Measurements from ENCODE around the gene HPN. TPM values are rescaled to one million over a fixed set of nuclear protein-coding genes. Genes with fewer than 3 reads are reported as not detected.
"Not testable (repeated sequence)": the region's sequence is repeated elsewhere in the genome, so short reads cannot be mapped to it uniquely, and the experiment has no call there.

The HPN gene
- total and polyA plus RNA-seq, 2 experiments from 2014 or later: 150 to 241 TPM

- H3K4me3 ChIP-seq: no peak overlapping the region
- H3K27me3 ChIP-seq: peaks cover 8% of the 10 kb centered on the region
- H3K36me3 ChIP-seq (replicated peaks; ENCODE audit: insufficient read depth, low read depth): no peaks in the 10 kb centered on the region
- WGBS (ENCODE audit: low lambda C conversion rate, missing lambda C conversion rate): 90% methylated on average over 6 of the region's 6 CpGs
- no peaks in the 10 kb centered on the region for H3K79me2 ChIP-seq
- TF ChIP-seq EZH2phosphoT487 (IDR thresholded peaks at IDR 0.05; ENCODE audit: low read depth, severe bottlenecking, unreplicated experiment): no peak
- TF ChIP-seq CTCF (IDR thresholded peaks at IDR 0.05; ENCODE audit: poor library complexity): no peak
- TF ChIP-seq EZH2 (IDR thresholded peaks at IDR 0.05; ENCODE audit: borderline replicate concordance): no peak
- H3K9me3 ChIP-seq (ENCODE audit: low read depth): no peaks in the 10 kb centered on the region
- peaks cover 8% of the 10 kb centered on the region for H3K4me1 ChIP-seq (ENCODE audit: insufficient read depth)
- H2AFZ ChIP-seq: no peak overlapping the region
- no peak for DNase-seq (ENCODE audit: low spot score)
- H4K20me1 ChIP-seq (ENCODE audit: insufficient read depth, poor library complexity, severe bottlenecking): no peaks in the 10 kb centered on the region
- H3K9me2 ChIP-seq (replicated peaks; ENCODE audit: insufficient read depth): no peaks in the 10 kb centered on the region
- no peak overlapping the region for H3K27ac ChIP-seq
- H3K4me2 ChIP-seq: no peak overlapping the region
These were observed 15.1 kb upstream of the HPN start for GRCh38 chr19:35026418-35026817.

GRCh38 chr19:35027009-35027408 lies 14.5 kb upstream of the HPN start:
- Histone ChIP-seq H2AFZ (no peak overlapping the region), H3K9me3 (ENCODE audit: low read depth) (no peaks in the 10 kb centered on the region), H3K4me2 (no peak overlapping the region), H4K20me1 (ENCODE audit: insufficient read depth, poor library complexity, severe bottlenecking) (no peaks in the 10 kb centered on the region), H3K4me1 (ENCODE audit: insufficient read depth) (peaks cover 9% of the 10 kb centered on the region), H3K9me2 (replicated peaks; ENCODE audit: insufficient read depth) (no peaks in the 10 kb centered on the region), H3K79me2 (no peaks in the 10 kb centered on the region), H3K27ac (no peak overlapping the region), H3K27me3 (peaks cover 14% of the 10 kb centered on the region), H3K4me3 (no peak overlapping the region), H3K36me3 (replicated peaks; ENCODE audit: insufficient read depth, low read depth) (no peaks in the 10 kb centered on the region)
- no peak for DNase-seq (ENCODE audit: low spot score)
- TF ChIP-seq EZH2phosphoT487 (IDR thresholded peaks at IDR 0.05; ENCODE audit: low read depth, severe bottlenecking, unreplicated experiment): no peak
- TF ChIP-seq EZH2 (IDR thresholded peaks at IDR 0.05; ENCODE audit: borderline replicate concordance): no peak
- TF ChIP-seq CTCF (IDR thresholded peaks at IDR 0.05; ENCODE audit: poor library complexity): no peak
- WGBS (ENCODE audit: low lambda C conversion rate, missing lambda C conversion rate): 94% methylated on average over 8 of the region's 8 CpGs

- H3K79me2 ChIP-seq: no peaks in the 10 kb centered on the region
- no peaks in the 10 kb centered on the region for H3K36me3 ChIP-seq (replicated peaks; ENCODE audit: insufficient read depth, low read depth)
- H3K4me2 ChIP-seq: no peak overlapping the region
- H3K4me3 ChIP-seq: no peak overlapping the region
- H3K9me3 ChIP-seq (ENCODE audit: low read depth): no peaks in the 10 kb centered on the region
- DNase-seq (ENCODE audit: low spot score): no peak
- H3K9me2 ChIP-seq (replicated peaks; ENCODE audit: insufficient read depth): no peaks in the 10 kb centered on the region
- H3K27me3 ChIP-seq: peaks cover 24% of the 10 kb centered on the region
- H4K20me1 ChIP-seq (ENCODE audit: insufficient read depth, poor library complexity, severe bottlenecking): no peaks in the 10 kb centered on the region
- no peak overlapping the region for H3K27ac ChIP-seq
- no peak for TF ChIP-seq EZH2 (IDR thresholded peaks at IDR 0.05; ENCODE audit: borderline replicate concordance)
- TF ChIP-seq EZH2phosphoT487 (IDR thresholded peaks at IDR 0.05; ENCODE audit: low read depth, severe bottlenecking, unreplicated experiment): no peak
- no peak for TF ChIP-seq CTCF (IDR thresholded peaks at IDR 0.05; ENCODE audit: poor library complexity)
- WGBS (ENCODE audit: low lambda C conversion rate, missing lambda C conversion rate): 77% methylated on average over 7 of the region's 7 CpGs
- peaks cover 9% of the 10 kb centered on the region for H3K4me1 ChIP-seq (ENCODE audit: insufficient read depth)
- H2AFZ ChIP-seq: no peak overlapping the region
These were observed 13.5 kb upstream of the HPN start for GRCh38 chr19:35027851-35028599.

GRCh38 chr19:35028600-35028885 lies 13.0 kb upstream of the HPN start:
- H3K4me1 ChIP-seq (ENCODE audit: insufficient read depth); DNase-seq (ENCODE audit: low spot score); H2AFZ ChIP-seq; H3K79me2 ChIP-seq; H4K20me1 ChIP-seq (ENCODE audit: insufficient read depth, poor library complexity, severe bottlenecking); H3K4me2 ChIP-seq; H3K9me2 ChIP-seq (replicated peaks; ENCODE audit: insufficient read depth); H3K27ac ChIP-seq; H3K9me3 ChIP-seq (ENCODE audit: low read depth); H3K36me3 ChIP-seq (replicated peaks; ENCODE audit: insufficient read depth, low read depth); H3K4me3 ChIP-seq: not testable (repeated sequence)
- WGBS (ENCODE audit: low lambda C conversion rate, missing lambda C conversion rate): 86% methylated on average over 3 of the region's 3 CpGs
- H3K27me3 ChIP-seq: peaks cover 28% of the 10 kb centered on the region

GRCh38 chr19:35029275-35029736 lies 12.2 kb upstream of the HPN start:
- 71% methylated on average over 11 of the region's 11 CpGs for WGBS (ENCODE audit: low lambda C conversion rate, missing lambda C conversion rate)
- H3K9me3 ChIP-seq (ENCODE audit: low read depth); H2AFZ ChIP-seq; H3K79me2 ChIP-seq; H3K4me3 ChIP-seq; H3K27ac ChIP-seq; H3K9me2 ChIP-seq (replicated peaks; ENCODE audit: insufficient read depth); H3K36me3 ChIP-seq (replicated peaks; ENCODE audit: insufficient read depth, low read depth); H3K4me1 ChIP-seq (ENCODE audit: insufficient read depth); H4K20me1 ChIP-seq (ENCODE audit: insufficient read depth, poor library complexity, severe bottlenecking); DNase-seq (ENCODE audit: low spot score): not testable (repeated sequence)
- peak overlapping the region; percentile 95 for H3K4me2 ChIP-seq
- H3K27me3 ChIP-seq: peaks cover 28% of the 10 kb centered on the region
